ENCODE results near the gene KRTAP3-3.
A peak's percentile ranks its signal among the peaks of the same experiment; 100 is the strongest.

KRTAP3-3 gene

DNA sequence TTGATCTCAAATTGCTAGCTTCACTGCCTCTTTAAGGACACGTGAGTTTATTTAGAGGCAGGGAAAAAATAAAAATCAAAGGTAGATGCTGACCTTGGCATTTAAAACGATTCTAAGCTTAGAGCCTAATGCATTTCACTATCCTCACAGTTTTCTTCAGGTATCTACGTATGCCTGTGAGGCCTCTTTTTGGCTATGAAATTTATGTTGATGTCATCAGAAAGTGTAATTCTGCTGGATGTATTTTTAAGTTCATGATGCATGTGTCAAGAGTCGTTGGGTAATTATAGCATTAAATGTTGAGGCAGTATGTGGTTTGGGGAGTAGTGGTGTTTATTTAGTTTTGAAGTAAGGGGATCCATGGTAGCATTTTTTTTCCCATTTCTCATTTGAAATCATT lies 10.0 kb upstream of the KRTAP3-3 start:
- DNase-seq = no peak

- DNase-seq = no peak
Observed at GRCh38 chr17:41002814-41003213, 8.8 kb upstream of the KRTAP3-3 start.

GRCh38 chr17:41001795-41002194 lies 7.8 kb upstream of the KRTAP3-3 start:
- DNase-seq = no peak

DNA sequence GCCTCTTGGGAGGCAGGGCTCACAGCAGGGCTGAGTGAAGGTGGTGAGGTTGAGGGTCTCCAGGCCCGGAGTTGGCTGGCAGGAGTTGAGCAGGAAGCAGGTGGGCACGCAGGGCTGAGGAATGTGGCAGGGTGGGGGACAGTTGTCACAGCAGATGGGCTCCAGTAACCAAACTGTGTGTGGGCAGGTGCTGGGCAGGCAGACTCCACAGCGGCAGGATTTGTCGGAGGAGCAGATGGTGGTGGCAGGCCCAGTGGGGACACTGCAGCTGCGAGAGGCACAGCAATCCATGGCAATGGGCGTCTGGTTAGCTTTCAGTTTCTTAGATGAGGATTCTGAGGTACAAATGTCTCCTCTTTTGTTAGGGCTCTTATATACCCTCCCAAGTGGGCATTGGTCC lies 5.6 kb upstream of the KRTAP3-3 start, which contains the start of gene KRTAP3-2:
Gene KRTAP3-2, minus strand, starts transcription at position 344 of the 400 bp plus-strand sequence. Its CDS starts 53 bp downstream, at position 291.
- peak in 1 of 2 experiments; percentile 10 for DNase-seq

GRCh38 chr17:40997361-40997760 lies 3.4 kb upstream of the KRTAP3-3 start:
- no peak for DNase-seq

DNA sequence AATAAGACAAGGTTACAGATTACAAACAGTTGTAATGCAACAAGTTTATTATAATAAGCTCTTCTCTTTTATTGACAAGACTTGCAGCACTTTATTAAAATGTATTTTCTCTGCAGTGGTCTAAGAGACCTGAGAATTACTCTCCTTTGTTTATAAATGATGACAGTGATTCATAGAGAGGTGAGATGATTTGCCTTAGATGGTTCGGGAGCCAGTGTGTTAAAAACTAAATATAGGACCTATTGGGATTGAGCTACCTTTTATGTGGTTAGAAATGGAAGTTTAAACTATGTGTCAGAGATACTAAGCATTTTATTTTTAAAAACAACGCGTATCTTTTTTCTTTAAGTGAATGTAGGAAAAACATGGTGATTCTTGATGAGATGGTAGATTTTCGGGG lies 2.9 kb upstream of the KRTAP3-3 start:
- no peak for DNase-seq

- no peak for DNase-seq
Observed at GRCh38 chr17:40995116-40995515, 1.2 kb upstream of the KRTAP3-3 start.

DNA sequence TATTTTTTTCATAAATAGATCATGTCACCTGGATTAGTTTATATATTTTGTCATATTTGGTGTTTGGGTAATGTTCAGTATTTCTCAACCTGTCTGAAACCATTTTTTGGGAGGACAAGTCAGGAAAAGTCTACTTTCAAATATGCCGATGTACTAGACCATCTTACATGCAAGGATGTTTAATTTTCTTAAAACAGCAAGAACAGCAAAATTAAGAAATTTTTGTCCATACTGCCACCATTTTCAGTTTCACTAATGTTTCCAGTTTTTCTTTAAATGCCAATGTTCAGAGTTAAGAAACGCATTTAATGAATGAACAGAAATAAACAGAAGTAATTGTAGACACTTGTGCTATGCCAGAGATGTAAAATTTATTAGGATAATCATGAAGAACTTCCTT lies 880 bp downstream of the KRTAP3-3 start:
- no peak for DNase-seq

- no peak for DNase-seq
Observed at GRCh38 chr17:40992666-40993065, 1.3 kb downstream of the KRTAP3-3 start.

- no peak for DNase-seq
Observed at GRCh38 chr17:40986920-40987319, 7.0 kb downstream of the KRTAP3-3 start.

DNA sequence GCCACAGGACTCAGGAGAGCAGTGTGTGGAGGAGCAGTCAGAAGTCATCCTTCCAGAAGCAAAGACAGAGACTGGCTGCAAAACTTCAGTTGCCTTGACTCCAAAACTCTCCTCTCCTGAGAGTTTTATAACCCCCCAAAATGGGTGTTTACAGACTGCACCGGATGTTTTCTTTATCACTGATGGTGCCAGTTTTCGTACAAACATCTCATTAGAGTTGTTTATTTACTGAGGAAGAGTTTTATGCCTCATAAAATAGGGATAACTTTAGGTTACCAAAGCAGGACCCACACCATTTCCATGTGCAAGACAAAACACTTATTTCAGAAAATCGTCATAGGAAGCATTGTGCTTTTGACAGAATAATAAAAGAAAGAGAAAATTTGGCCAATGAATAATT lies 9.7 kb downstream of the KRTAP3-3 start, which contains the start of gene KRT40:
Gene KRT40, minus strand, starts transcription at position 101 of the 400 bp plus-strand sequence. Its CDS starts 53 bp downstream, at position 48.
- DNase-seq = no peak

DNA sequence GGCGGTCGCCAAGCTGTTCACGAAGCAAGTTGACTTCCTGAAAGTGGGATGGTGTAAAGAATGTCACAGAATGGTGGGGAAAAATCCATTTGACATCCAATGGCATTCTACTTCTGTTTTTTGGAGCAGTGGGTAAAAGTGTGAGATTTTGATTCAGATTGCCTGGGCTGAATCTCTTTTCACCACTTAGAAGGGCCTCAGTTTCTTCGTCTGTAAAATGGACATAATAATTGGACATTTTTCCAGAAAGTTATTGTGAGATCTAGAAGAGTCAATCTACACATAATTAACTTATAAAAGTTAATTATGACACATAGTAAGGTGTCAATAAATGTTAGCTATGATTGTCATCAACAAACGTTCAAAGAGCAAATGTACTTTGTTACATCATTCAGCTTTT lies 12.8 kb downstream of the KRTAP3-3 start:
- no peak for DNase-seq

- DNase-seq = no peak
Observed at GRCh38 chr17:40980596-40980995, 13.4 kb downstream of the KRTAP3-3 start.

DNA sequence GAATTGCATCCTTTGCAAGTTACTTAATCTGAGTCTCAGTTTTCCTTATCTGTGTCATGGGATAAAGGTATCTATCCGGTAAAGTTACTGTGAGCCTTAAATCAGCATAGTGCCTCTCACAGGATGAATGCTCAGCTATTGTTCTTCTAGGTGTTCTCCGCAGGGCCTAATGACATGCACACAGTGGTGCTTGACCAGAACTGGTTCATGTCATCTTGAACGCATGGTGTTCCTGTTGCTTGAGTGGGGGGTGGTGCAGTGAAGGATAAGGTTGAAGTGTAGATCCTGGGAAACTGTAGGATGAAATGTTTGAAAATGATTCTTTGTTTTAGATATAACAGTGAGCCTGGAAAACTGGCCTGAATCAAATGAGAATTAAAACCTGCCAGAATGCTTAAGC lies 13.8 kb downstream of the KRTAP3-3 start:
- no peak for DNase-seq

GRCh38 chr17:40978575-40979151 lies 15.3 kb downstream of the KRTAP3-3 start:
- no peak for DNase-seq

DNA sequence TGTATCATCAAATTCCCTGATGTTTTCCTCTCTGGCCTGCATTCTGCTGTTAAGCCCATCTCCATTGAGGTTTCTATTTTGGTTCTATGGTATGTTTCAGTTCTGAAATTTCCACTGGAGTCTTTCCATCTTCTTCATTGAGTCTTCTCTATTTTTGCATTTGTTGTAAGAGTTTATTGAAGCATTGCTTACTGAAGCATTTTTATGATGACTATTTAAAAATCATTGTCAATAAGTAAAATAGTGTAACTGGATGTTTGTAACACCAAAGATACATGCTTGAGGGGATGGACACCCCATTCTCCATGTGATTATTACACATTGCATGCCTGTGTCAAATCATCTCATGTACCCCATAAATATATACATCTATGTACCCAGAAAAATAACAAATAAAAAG lies 18.4 kb downstream of the KRTAP3-3 start:
- no peak for DNase-seq

DNA sequence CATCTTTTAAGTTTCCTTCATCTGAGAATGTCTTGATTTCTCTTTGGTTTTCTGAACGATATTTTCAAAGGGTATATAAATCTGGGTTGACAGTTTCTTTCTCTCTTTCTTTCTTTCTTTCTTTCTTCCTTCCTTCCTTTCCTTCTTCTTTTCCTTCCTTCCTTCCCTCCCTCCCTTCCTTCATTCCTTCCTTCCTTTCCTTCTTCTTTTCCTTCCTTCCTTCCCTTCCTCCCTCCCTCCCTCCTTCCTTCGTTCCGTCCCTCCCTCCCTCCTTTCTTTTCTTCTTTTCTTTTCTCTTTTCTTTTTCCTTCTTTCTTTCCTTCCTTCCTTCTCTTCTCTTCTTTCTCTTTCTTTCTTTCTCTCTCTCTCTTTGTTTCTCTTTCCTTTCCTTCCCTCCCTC lies 19.6 kb downstream of the KRTAP3-3 start:
- no peak for DNase-seq

GRCh38 chr17:40967582-40967981 lies 26.4 kb downstream of the KRTAP3-3 start:
- DNase-seq = no peak

DNA sequence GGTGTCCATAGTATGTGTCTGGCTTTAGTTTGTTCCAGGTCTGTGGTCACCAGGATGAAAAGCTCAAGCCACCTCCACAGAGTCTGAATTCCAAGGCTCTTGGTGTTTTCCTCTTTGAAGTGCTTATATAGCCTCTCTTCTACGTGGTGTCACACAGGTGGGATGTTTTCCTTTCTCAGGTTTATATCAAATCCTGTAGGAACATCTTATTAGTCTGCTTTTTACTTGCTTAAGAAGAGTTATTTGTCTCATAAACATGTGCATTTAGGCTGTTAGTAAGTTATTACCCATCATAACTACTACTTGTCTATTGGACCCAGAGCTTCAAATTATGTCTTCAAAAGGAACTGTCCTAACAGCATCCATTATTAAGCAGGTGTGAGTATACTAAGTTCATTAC lies 27.1 kb downstream of the KRTAP3-3 start, which contains the start of gene KRT39:
Gene KRT39, minus strand, starts transcription at position 101 of the 400 bp plus-strand sequence. Its CDS starts 92 bp downstream, at position 9.
- DNase-seq = no peak

- DNase-seq = peak in 1 of 2 experiments; percentile 12
Observed at GRCh38 chr17:40963838-40964237, 30.1 kb downstream of the KRTAP3-3 start.

DNA sequence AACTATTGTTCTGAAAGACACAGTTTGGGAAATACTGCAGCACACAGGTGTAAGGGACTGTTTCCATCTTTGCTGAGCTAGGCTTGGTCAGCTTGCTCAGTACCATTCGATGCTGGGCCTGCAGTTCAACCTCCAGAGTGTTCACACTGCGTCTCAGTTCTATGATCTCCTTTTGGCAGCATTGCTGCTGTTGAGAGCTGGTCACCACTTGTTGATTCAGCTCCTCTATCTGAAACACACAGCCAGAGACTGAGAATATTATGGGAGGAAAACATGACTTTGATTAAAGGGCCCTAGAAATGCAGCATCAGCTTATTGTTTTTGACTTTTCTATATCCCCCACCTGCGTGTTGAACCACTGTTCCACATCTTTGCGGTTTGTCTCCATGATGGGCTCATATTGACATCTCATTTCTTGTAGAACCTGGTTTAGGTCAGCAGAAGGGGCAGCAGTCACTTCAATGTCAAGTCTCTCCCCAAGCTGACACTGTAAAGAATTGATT lies 31.9 kb downstream of the KRTAP3-3 start:
- DNase-seq = no peak

DNA sequence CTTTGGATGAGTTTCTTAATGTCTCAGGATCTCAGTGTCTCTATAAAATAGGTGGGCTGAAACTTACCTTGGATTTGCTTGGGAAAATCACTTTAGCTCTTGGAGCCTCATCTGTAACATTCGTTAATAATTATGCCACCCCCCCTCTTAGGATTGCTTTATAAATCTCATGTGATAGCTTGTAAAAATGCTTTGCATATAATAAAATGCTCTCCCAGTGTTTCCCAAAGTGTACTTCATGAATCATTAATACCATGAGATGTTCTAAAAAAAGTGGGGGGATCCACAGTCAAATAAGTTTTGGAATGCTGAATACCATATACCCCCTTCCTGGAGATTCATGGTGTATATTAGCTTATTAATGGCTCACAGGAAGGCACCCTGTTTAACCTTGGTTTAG lies 32.4 kb downstream of the KRTAP3-3 start:
- DNase-seq = no peak

- no peak for DNase-seq
Observed at GRCh38 chr17:40960144-40960543, 33.8 kb downstream of the KRTAP3-3 start.

DNA sequence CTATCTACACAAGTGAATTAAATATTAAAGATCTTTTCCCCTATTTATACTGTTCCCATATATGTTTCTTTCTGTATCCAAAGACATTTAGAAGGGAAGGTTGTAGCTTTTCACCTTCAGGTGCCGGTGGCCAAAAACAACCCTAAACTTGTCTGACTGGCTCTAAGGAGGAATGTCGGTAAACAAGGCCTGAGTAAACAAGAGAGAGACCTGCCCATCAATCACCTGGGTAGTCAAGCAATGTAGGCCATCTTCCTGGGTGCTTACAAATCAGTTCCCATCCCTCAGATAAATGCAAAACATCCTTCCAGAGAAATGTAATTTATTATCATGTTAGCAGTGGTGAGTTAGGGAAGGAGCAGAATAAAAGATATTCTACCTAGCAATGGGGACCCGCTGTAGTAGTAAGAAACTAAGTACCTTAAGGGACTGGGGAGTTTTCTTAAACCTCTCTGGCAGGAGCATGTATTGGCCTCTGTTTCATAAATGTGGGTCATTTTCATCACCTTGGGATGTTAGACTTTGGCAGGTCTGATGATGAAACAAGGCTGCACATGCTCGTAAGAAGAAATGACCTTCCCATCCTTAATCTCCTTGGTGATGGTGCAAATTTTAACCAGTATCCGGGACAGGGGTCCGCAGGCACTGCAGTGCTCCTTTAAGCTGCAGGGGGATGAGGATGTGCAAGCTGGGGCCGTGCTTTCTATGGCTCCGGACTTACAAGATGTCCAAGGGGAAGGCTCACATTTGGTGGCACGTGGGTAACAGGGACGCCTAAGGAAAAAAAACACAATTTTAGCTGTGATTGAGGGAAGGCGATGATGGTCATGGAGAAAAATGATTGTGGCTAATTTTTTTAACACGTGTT lies 35.6 kb downstream of the KRTAP3-3 start:
- no peak for DNase-seq

All from NCI-H2081 (cell line).